ENCODE data around the gene IQCK.

IQCK gene

DNA sequence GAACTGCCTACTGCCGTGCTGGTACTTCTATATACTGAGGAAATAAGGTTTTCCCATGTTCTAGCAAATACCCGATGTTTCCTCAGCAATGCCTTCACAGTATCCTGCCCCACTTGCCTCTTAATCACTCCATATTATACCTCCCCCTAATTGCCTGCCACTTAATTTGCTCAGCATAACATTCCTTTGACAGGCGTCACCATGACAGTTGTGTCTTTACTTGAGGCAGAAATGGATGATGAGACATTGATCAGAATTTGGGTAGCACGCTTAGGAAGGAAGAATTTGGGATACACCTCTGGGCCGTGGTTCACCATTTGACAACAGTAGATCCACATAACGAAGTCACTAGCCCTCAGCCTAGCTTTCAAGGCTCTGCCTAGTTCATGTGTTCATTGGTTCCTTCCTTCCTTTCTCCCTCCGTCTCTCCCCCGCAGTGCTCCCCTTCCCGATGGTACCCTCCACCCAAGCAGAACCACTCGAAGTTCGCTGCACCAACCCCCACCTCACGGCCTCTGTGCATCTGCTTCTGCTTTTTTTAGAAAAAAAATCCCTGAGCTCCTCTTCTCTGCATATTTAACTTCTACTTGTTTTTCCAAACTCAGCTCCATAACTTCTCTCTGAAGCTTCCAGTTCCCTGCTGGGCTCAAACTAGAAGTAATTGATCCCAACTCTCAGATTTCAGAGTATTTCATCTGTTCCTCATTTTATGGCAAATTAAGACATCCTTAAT is 19.4 kb downstream of the IQCK start:
- no peaks in the 10 kb centered on the region for H3K4me1 ChIP-seq (ENCODE audit: insufficient read depth, poor library complexity, severe bottlenecking)
- no peaks in the 10 kb centered on the region for H3K9me3 ChIP-seq (ENCODE audit: severe bottlenecking)
- H3K36me3 ChIP-seq (ENCODE audit: low read depth) = 0 out of 2 replicates have a peak, but pooled peaks cover 6% of the 10 kb centered on the region
- no peaks in the 10 kb centered on the region for H3K27me3 ChIP-seq (ENCODE audit: insufficient read depth, poor library complexity, severe bottlenecking)
- no peak overlapping the region for H3K27ac ChIP-seq (ENCODE audit: poor library complexity, severe bottlenecking)
- no peak for DNase-seq (ENCODE audit: low spot score)
- no peak overlapping the region for H3K4me3 ChIP-seq (ENCODE audit: severe bottlenecking)
- no peak for ATAC-seq (ENCODE audit: low read depth)
- TF ChIP-seq, protein P1, sequence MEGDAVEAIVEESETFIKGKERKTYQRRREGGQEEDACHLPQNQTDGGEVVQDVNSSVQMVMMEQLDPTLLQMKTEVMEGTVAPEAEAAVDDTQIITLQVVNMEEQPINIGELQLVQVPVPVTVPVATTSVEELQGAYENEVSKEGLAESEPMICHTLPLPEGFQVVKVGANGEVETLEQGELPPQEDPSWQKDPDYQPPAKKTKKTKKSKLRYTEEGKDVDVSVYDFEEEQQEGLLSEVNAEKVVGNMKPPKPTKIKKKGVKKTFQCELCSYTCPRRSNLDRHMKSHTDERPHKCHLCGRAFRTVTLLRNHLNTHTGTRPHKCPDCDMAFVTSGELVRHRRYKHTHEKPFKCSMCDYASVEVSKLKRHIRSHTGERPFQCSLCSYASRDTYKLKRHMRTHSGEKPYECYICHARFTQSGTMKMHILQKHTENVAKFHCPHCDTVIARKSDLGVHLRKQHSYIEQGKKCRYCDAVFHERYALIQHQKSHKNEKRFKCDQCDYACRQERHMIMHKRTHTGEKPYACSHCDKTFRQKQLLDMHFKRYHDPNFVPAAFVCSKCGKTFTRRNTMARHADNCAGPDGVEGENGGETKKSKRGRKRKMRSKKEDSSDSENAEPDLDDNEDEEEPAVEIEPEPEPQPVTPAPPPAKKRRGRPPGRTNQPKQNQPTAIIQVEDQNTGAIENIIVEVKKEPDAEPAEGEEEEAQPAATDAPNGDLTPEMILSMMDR (IDR thresholded peaks at IDR 0.05; ENCODE audit: poor library complexity, severe bottlenecking) = no peak

DNA sequence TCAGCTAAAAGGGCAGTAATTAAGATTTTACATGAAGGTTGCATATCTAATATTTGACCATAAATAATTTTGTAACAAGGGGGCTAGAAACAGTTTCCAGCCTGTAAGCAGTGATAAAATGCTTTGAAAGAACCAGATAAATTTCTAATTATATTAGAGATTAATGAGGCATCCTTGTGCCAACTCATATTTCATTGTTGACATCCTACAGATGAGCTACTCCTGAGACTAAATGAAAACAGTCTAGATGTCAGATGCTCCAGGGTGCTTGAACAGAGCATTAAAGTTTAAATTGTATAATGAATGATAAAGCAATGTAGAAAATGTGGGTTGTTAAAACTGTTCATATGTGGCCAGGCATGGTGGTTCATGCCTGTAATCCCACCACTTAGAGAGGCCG is 23.3 kb downstream of the IQCK start:
- no peak for ATAC-seq (ENCODE audit: low read depth)
- Histone ChIP-seq H3K9me3 (ENCODE audit: severe bottlenecking) (no peaks in the 10 kb centered on the region), H3K27ac (ENCODE audit: poor library complexity, severe bottlenecking) (no peak overlapping the region), H3K27me3 (ENCODE audit: insufficient read depth, poor library complexity, severe bottlenecking) (no peaks in the 10 kb centered on the region), H3K36me3 (ENCODE audit: low read depth) (0 out of 2 replicates have a peak, but pooled peaks cover 6% of the 10 kb centered on the region), H3K4me3 (ENCODE audit: severe bottlenecking) (no peak overlapping the region), H3K4me1 (ENCODE audit: insufficient read depth, poor library complexity, severe bottlenecking) (no peaks in the 10 kb centered on the region)
- TF ChIP-seq, protein P1 (IDR thresholded peaks at IDR 0.05; ENCODE audit: poor library complexity, severe bottlenecking) = no peak
- no peak for DNase-seq (ENCODE audit: low spot score)

DNA sequence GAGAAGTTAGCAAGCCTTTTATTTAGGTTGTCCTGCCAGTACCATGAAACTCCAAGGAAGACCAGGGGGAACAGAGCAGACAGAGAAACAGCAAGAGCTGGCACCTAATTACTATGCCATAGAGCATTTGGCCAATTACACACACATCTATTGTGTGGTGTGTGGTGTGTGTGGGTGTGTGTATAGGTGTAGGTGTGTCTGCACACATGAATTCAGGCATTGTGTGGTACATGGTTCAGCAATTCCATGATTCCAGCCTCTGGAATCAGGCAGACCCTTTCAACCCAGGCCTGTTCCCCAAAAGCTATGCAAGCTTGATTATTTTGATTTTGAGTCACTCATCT is 25.7 kb downstream of the IQCK start:
- no peak for ATAC-seq (ENCODE audit: low read depth)

DNA sequence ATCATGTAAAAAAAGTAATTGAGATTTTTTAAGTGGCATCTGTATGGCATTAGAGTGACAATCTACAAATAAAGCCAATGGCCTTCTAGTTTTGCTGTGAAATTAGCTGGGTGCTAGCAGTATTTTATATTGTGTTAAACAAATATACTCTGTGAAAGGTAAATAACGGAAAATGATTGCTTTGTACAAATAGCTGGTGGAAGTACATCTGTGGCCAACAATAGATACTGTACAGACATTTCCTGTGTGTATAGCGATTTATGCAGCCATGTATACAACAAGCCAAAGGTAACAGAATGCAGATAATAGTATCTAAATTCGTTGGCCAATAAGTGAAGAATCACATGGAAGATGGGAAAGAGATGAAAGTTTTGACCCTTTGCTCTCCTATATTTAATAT is 26.6 kb downstream of the IQCK start:
- TF ChIP-seq, protein P1 (IDR thresholded peaks at IDR 0.05; ENCODE audit: poor library complexity, severe bottlenecking) = no peak
- no peak for ATAC-seq (ENCODE audit: low read depth)
- Histone ChIP-seq H3K4me3 (ENCODE audit: severe bottlenecking) (no peak overlapping the region), H3K4me1 (ENCODE audit: insufficient read depth, poor library complexity, severe bottlenecking) (peaks cover 11% of the 10 kb centered on the region), H3K27ac (ENCODE audit: poor library complexity, severe bottlenecking) (no peak overlapping the region), H3K27me3 (ENCODE audit: insufficient read depth, poor library complexity, severe bottlenecking) (no peaks in the 10 kb centered on the region), H3K36me3 (ENCODE audit: low read depth) (no peaks in the 10 kb centered on the region), H3K9me3 (ENCODE audit: severe bottlenecking) (no peaks in the 10 kb centered on the region)
- DNase-seq (ENCODE audit: low spot score) = no peak

More for the DNA sequence above, 25.7 kb downstream of the IQCK start:
- Histone ChIP-seq H3K27me3 (ENCODE audit: insufficient read depth, poor library complexity, severe bottlenecking) (no peaks in the 10 kb centered on the region), H3K9me3 (ENCODE audit: severe bottlenecking) (no peaks in the 10 kb centered on the region), H3K27ac (ENCODE audit: poor library complexity, severe bottlenecking) (no peak overlapping the region), H3K4me1 (ENCODE audit: insufficient read depth, poor library complexity, severe bottlenecking) (peaks cover 7% of the 10 kb centered on the region), H3K36me3 (ENCODE audit: low read depth) (no peaks in the 10 kb centered on the region), H3K4me3 (ENCODE audit: severe bottlenecking) (no peak overlapping the region)
- TF ChIP-seq, protein P1 (IDR thresholded peaks at IDR 0.05; ENCODE audit: poor library complexity, severe bottlenecking) = no peak
- no peak for DNase-seq (ENCODE audit: low spot score)

DNA sequence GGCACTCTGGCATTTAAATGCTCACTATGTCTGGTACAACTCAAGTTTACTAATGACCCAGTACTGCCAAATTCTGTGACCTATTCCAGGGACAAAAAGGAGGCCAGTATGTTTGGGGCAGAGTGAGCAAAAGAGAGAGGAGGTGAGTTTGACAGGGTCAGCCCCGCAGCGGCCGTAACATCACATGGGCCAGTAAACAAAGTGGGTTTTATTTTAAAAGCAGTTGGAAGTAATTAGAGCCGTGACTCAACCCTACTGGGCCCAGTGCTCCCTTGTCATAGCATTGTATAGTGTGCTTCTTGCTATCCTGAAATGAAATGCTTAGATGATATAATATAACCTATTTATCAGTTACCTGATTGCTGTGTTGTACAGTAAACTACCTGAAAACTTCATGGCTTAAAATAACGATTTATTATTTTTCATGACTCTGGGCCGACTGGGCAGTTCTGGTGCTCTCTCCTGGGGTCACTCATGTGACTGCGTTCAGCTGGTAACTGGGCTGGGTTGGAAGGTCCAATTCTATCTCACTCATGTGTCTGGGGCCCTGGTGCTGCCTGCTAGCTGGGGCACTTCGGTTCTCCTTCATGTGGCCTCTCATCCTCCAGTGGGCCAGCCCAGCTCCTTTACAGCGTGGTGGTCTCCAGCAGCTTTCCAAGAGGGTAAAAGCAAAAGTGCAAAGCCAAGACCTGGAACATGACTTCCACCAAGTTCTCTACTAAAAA is 27.4 kb downstream of the IQCK start:
- no peaks in the 10 kb centered on the region for H3K27me3 ChIP-seq (ENCODE audit: insufficient read depth, poor library complexity, severe bottlenecking)
- no peak overlapping the region for H3K27ac ChIP-seq (ENCODE audit: poor library complexity, severe bottlenecking)
- TF ChIP-seq, protein P1 (IDR thresholded peaks at IDR 0.05; ENCODE audit: poor library complexity, severe bottlenecking) = no peak
- ATAC-seq (ENCODE audit: low read depth) (no peak), DNase-seq (ENCODE audit: low spot score) (no peak)
- H3K9me3 ChIP-seq (ENCODE audit: severe bottlenecking) = no peaks in the 10 kb centered on the region
- H3K4me3 ChIP-seq (ENCODE audit: severe bottlenecking) = no peak overlapping the region
- H3K36me3 ChIP-seq (ENCODE audit: low read depth) = no peaks in the 10 kb centered on the region
- H3K4me1 ChIP-seq (ENCODE audit: insufficient read depth, poor library complexity, severe bottlenecking) = peaks cover 11% of the 10 kb centered on the region

All from RWPE2 (cell line).